A673 (cell line): ENCODE results near the gene YIPF4. TPM values are rescaled to one million over a fixed set of nuclear protein-coding genes. Genes with fewer than 3 reads are reported as not detected.
"Not testable (repeated sequence)": the region's sequence is repeated elsewhere in the genome, so short reads cannot be mapped to it uniquely, and the experiment has no call there.

Source experiments
- BruUV-seq: library from RNA; stranded (reverse); fragments of 400-500 nt; replicated peaks from 2 replicates; lab custom pipeline; 2021; lab: Mats Ljungman, UMichigan
- CTCF ChIA-PET: fragments of 300-600 bp; sonication (Branson Sonifier 250); formaldehyde crosslinking; loops from one replicate; lab custom pipeline; 2022; ENCODE audit warnings: antibody characterized with exemption; lab: Charles Lee
- POLR2A ChIA-PET: fragments of 300-600 bp; sonication (Branson Sonifier 250); formaldehyde crosslinking; loops from one replicate; lab custom pipeline; 2022; ENCODE audit warnings: antibody characterized with exemption; ENCODE audit not compliant: low non-redundant PET; lab: Charles Lee
- DNase-seq: peaks from one replicate; pipeline ENCODE4 v3.0.0-alpha.2; 2015; ENCODE audit warnings: low spot score
- H3K27ac ChIP-seq: fragments of 200-600 bp; sonication (generic); 2 replicates; pipeline ENCODE4 v1.5.1; 2016; ENCODE audit warnings: mixed run types, low read depth, mild to moderate bottlenecking, mixed read lengths, antibody characterized with exemption, low read length; ENCODE audit not compliant: poor library complexity, severe bottlenecking
- H3K27me3 ChIP-seq: fragments of 200-600 bp; sonication (generic); replicated peaks from 2 replicates; pipeline ENCODE4 v1.6.1; 2017; ENCODE audit warnings: mixed run types, low read depth, mild to moderate bottlenecking, mixed read lengths, antibody characterized with exemption, low read length; ENCODE audit not compliant: insufficient read depth, poor library complexity
- H3K36me3 ChIP-seq: fragments of 200-600 bp; sonication (generic); 2 replicates; pipeline ENCODE4 v1.6.1; 2016; ENCODE audit warnings: mixed run types, mild to moderate bottlenecking, mixed read lengths, antibody characterized with exemption, low read length; ENCODE audit not compliant: insufficient read depth, poor library complexity, severe bottlenecking
- H3K4me1 ChIP-seq: fragments of 200-600 bp; sonication (generic); 2 replicates; pipeline ENCODE4 v1.6.1; 2017; ENCODE audit warnings: mixed run types, mild to moderate bottlenecking, mixed read lengths, antibody characterized with exemption, low read length; ENCODE audit not compliant: insufficient read depth, poor library complexity, severe bottlenecking
- H3K4me3 ChIP-seq: fragments of 200-600 bp; sonication (generic); 2 replicates; pipeline ENCODE4 v1.5.1; 2016; ENCODE audit warnings: low read depth, mixed run types, mild to moderate bottlenecking, mixed read lengths, low read length; ENCODE audit not compliant: poor library complexity, severe bottlenecking
- H3K9me3 ChIP-seq: fragments of 200-600 bp; sonication (generic); 2 replicates; pipeline ENCODE4 v1.6.1; 2016; ENCODE audit warnings: mixed run types, low read depth, mild to moderate bottlenecking, mixed read lengths, antibody characterized with exemption, low read length; ENCODE audit not compliant: poor library complexity, severe bottlenecking
- EZH2 ChIP-seq: fragments of 200-600 bp; sonication (generic); IDR thresholded peaks from 2 replicates; pipeline ENCODE4 v1.6.1; 2017; ENCODE audit warnings: borderline replicate concordance, low read depth, mild to moderate bottlenecking, mixed read lengths, antibody characterized with exemption, low read length; ENCODE audit not compliant: poor library complexity, severe bottlenecking
- intact Hi-C: fragments of 100-400 bp; cut with micrococcal nuclease; formaldehyde crosslinking; loops from one replicate; pipeline ENCODE4 v1.10.0; 2022; ENCODE audit not compliant: unreplicated experiment
- total RNA-seq: library from RNA; stranded (reverse); gene quantifications from 2 replicates; pipeline ENCODE4 v1.2.3, GENCODE V29; 2021
- TF ChIP-seq, protein P1 (sequence below): fragments of 300-800, 200-600 bp; sonication (generic); conservative IDR thresholded peaks from 2 replicates; pipeline ENCODE4 v1.5.1; 2017; ENCODE audit warnings: low read depth, mild to moderate bottlenecking, antibody characterized with exemption, low read length, moderate library complexity, mixed read lengths

Gene YIPF4
- total RNA-seq, 1 experiment from 2014 or later, result 40.7 TPM

DNA sequence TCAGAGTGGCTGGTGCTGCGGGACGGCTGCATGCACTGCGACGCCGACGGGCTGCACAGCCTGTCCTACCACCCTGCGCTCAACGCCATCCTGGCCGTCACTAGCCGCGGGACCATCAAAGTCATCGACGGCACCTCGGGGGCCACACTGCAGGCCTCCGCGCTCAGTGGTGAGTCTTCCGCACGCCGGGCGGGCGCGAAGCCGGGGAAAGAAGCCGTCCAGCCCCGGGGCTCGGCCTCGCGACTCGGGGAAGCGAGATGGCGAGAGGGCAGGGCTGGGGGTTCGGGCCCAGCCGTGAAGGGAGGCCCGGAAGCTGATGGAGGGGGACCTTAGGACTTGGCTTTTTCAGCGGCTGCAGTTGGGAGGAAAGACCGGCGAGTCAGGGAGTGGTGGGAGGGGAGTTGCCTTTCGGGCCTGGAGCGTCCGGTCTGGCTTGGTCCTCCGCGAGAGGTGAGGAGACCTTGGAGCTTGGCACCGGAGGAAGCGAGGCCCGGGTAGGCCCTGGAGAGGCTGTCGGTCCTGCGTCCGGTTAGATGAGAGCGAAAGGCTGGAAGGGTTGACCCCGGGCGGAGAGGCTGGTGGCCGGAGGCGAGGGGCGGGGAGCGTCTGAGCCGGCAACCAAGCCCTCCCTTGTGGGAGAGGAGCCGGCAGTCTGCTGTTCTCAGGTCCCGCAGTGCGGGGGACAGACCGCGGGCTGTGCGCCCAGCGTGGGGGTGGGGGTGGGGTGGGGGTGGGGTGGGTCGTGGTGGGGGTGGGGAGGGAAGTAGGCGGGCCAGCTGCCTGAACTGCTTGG lies 79.8 kb downstream of the YIPF4 start:
- Histone ChIP-seq H3K9me3 (no peaks in the 10 kb centered on the region), H3K4me3 (peak overlapping the region; percentile 99), H3K4me1 (peaks cover 8% of the 10 kb centered on the region), H3K27ac (peak overlapping the region; percentile 92), H3K27me3 (no peaks in the 10 kb centered on the region), H3K36me3 (no peaks in the 10 kb centered on the region)
- no TSS peak for BruUV-seq
- intact Hi-C loops, result loop anchor here (10.0 kb wide), 1 partner anchor 353 kb away; no protein-coding TSS in a partner anchor
- no peak for TF ChIP-seq EZH2
- TF ChIP-seq, protein P1, sequence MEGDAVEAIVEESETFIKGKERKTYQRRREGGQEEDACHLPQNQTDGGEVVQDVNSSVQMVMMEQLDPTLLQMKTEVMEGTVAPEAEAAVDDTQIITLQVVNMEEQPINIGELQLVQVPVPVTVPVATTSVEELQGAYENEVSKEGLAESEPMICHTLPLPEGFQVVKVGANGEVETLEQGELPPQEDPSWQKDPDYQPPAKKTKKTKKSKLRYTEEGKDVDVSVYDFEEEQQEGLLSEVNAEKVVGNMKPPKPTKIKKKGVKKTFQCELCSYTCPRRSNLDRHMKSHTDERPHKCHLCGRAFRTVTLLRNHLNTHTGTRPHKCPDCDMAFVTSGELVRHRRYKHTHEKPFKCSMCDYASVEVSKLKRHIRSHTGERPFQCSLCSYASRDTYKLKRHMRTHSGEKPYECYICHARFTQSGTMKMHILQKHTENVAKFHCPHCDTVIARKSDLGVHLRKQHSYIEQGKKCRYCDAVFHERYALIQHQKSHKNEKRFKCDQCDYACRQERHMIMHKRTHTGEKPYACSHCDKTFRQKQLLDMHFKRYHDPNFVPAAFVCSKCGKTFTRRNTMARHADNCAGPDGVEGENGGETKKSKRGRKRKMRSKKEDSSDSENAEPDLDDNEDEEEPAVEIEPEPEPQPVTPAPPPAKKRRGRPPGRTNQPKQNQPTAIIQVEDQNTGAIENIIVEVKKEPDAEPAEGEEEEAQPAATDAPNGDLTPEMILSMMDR, result no peak
- DNase-seq, result no peak
- CTCF ChIA-PET, result no interaction called here
- POLR2A ChIA-PET, result no interaction called here

DNA sequence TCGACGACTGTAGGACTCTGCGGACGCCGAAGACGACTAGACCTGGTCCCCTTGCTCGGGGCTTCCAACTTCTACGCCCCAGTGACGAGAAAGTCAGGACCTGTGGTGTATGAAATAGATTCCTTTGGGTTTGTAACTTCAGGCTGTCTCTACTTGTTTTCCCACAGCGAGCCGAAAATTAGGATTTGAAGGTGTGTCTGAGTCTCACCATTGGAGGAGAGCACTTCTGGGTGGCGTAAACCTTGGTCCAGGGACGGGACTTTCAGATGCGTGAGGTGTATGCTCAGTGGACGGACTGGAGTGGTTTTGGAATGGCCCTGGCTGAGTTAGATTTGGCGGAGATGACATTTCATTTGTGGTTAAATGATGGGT lies 80.4 kb downstream of the YIPF4 start:
- TF ChIP-seq, protein P1, result no peak
- TF ChIP-seq EZH2, result no peak
- ChIA-PET POLR2A (no interaction called here), CTCF (no interaction called here)
- no peak for DNase-seq
- Histone ChIP-seq H3K27me3 (no peaks in the 10 kb centered on the region), H3K4me3 (peak overlapping the region; percentile 99), H3K27ac (no peak overlapping the region), H3K9me3 (no peaks in the 10 kb centered on the region), H3K36me3 (no peaks in the 10 kb centered on the region), H3K4me1 (peaks cover 8% of the 10 kb centered on the region)
- TSS peak; percentile 36 for BruUV-seq
- intact Hi-C loops, result loop anchor here (10.0 kb wide), 1 partner anchor 353 kb away; no protein-coding TSS in a partner anchor

DNA sequence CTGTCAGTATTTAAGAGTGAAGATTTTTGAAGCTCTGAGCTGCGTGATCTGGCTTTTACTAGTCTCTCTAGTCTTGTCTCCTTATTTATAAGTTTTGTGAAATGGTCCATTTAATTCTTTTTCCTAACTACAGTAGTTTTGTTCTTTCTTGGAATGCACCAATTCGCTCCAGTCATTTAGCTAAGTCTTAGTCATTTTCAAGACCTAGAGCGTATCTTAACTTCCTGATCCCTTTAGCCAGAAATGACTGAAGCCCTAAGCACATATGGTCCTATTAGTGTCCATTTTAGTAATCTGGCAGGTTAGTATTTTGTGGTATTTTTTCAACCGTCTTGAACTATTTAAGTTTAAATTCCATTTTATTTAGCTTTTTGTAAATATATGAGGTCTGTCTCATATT lies 82.7 kb downstream of the YIPF4 start:
- CTCF ChIA-PET, result no interaction called here
- Histone ChIP-seq H3K4me1 (peaks cover 8% of the 10 kb centered on the region), H3K27me3 (no peaks in the 10 kb centered on the region), H3K36me3 (no peaks in the 10 kb centered on the region), H3K4me3 (no peak overlapping the region), H3K9me3 (no peaks in the 10 kb centered on the region), H3K27ac (no peak overlapping the region)
- intact Hi-C loops, result no loop called here
- TF ChIP-seq, protein P1, result no peak
- TF ChIP-seq EZH2, result no peak
- no peak for DNase-seq
- no TSS peak for BruUV-seq
- POLR2A ChIA-PET, result interaction anchor here (0.5 to 0.6 kb wide), 2 partner anchors 382 to 556 kb away, joined by 3 to 4 read pairs; no protein-coding TSS in a partner anchor

DNA sequence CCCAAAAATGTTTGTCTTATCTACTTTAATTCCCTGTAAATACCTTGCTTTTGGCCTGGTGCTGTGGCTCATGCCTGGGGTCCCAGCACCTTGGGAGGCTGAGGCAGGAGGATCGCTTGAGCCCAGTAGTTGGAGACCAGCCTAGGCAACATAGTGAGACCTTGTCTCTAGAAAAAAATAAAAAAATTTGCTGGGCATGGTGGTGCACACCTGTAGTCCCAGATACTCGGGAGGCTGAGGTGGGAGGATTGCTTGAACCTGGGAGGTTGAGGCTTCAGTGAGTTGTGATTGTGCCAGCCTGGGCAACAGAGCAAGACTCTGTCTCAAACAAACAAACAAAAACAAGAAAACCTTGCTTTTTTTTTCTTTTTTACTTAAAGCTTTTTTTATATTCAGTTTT lies 85.3 kb downstream of the YIPF4 start:
- DNase-seq, H3K4me3 ChIP-seq, H3K36me3 ChIP-seq, POLR2A ChIA-PET, H3K27me3 ChIP-seq, H3K9me3 ChIP-seq, intact Hi-C loops, BruUV-seq, CTCF ChIA-PET, H3K4me1 ChIP-seq, H3K27ac ChIP-seq: not testable (repeated sequence)
